Fibroblast of skin of scalp (primary cell): ENCODE results near the gene SMPD3.

Source experiments
- DNase-seq: peaks from one replicate; pipeline ENCODE4 v3.0.0-alpha.2; 2013

SMPD3 gene

GRCh38 chr16:68351991-68352431 is 96.3 kb downstream of the SMPD3 start:
- DNase-seq, result no peak

DNA sequence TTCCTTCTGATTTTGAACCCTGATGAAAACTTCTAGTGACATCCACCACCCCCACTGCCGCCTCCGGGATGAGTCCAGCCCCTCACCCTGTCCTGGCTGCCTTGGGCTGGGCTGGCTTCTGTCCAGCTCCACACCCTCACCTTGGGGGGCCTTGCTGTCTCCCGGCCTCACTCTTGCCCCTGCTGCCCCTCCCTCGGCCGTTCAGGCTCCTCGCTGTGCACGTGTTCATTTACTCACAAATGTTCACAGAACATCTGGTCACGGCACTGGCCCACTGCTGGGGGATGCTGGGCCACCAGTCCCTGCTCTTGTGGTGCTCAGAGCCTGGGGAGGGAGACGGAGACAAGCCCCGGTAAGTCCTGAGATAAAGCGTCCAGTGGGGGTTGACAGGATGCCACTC is 96.8 kb downstream of the SMPD3 start:
- DNase-seq, result no peak

DNA sequence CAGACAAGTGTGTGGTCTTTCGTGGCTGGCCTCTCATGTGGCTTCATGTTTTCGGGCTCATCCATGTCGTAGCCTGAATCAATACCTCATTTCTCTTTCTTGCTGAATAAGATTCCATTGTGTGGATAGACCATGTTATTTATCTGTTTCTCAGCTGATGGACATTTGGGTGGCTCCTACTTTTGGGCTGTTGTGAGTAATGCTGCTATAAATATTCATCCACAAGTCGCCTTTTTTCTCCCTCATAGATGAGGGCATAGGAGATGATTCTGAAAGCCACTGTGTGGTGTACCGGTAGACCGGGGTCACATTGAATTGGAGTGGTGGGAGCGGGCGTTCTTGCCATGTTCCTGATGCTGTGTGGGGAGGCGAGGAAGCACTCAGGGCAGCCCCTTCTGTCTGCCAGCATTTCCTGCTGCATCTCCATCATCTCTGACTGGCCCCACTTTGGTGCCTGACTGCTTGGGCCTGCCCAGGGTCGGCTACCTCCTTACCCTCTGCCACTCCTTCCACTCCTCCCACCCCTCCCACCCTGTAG is 97.4 kb downstream of the SMPD3 start:
- no peak for DNase-seq

- no peak for DNase-seq
Observed at GRCh38 chr16:68349838-68350410, 98.4 kb downstream of the SMPD3 start.

DNA sequence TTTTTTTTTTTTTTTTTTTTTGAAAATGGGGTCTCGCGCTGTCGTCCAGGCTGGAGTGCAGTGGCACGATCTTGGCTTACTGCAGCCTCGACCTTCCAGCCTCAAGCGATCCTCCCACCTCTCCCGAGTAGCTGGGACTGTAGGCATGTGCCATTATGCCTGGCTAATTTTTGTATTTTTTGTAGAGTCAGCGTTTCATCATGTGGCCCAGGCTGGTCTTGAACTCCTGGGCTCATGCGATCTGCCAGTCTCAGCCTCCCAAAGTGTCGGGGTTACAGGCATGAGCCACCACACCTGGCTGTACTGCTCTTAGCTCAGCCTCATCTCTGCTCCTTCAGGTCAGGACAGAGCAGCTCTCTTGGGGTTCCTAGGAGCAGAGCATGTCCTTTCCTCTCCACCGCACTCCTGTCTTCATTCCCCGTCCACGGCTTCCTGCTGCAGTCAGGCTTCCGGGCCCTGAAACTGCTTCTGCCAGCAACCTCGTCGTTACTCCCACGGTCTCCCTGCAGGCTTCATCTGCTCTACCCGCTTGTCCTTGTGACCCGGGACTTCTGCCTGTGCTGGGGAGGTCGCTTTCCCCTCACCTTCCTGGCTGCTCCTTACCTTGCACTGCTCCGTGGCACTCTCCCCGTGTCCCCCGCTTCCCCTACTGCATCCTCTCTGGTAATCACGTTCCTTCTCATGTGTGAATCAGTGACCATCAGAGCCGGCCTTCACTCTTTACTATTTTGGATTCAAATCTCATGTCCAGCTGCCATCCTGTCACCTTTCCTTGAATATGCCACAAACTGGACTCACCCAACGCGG is 99.5 kb downstream of the SMPD3 start:
- DNase-seq, result no peak

GRCh38 chr16:68347605-68348004 is 100.7 kb downstream of the SMPD3 start:
- no peak for DNase-seq

DNA sequence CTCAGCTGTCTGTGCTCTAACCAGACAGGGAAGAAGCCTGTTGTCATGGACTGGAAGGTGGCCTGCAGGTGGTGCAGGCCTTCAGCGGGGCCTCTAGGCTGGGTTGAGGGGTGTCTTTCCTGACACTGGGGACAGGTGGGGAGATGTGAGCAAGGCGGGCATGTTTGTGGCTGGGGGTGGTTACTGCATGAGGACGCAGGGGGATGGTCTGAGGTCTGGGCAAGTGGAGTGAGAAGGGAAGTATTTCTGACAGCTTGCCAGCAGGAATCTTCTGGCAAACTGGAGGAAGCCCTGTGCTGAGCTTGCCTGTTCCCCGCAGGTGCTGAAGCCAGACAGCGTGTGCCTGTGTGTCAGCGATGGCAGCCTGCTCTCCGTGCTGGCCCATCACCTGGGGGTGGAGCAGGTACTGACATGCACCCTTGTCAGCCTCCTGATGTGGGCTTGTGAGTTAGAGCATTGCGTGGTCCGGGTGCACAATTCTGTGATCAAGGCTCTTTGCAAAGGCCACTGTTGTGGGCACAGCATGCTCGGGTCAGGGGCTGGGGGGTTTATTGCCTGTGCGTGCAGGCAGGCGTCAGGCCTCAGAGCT is 101.3 kb downstream of the SMPD3 start:
- no peak for DNase-seq

GRCh38 chr16:68345958-68346635 is 102.2 kb downstream of the SMPD3 start:
- DNase-seq, result no peak

DNA sequence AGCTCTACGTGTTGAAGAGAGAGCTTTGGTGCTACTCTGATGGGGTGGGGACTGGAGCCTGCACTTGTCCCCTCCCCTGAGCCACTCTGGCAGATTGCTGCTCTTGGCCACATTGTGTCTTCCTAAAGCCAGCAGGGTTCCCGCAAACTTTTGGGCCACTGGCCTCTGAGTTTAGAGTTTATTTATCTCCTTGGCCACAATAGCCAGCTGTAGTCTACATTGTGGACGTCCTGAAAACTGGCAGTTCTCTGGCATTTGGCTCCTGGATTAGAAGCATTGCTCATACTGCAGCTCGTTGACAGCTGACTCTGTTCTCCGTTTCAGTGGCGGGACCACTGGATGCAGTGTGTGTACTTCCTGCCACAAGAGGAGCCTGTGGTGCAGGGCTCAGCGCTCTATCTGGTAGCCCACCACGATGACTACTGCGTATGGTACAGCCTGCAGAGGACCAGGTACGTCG is 102.9 kb downstream of the SMPD3 start:
- no peak for DNase-seq

GRCh38 chr16:68344252-68344651 is 104.1 kb downstream of the SMPD3 start:
- no peak for DNase-seq

DNA sequence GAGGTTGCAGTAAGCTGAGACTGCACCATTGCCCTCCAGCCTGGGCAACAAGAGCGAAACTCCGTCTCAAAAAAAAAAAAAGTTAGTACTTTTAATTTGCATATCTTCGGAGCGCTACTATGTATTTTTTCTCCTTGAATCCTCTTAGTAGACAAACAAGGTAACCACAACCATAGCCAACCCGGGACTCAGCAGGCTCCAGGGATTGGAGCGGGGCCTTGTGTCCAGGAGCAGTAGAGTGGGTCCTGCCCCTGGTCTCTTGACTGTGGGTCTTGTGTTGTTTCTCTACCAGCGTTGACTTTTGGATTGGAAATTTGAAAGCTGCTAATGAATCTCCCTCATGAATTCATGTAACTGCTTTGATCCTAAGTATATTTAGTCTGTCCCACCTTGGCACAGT is 105.2 kb downstream of the SMPD3 start:
- DNase-seq, result no peak

- no peak for DNase-seq
Observed at GRCh38 chr16:68342620-68343019, 105.7 kb downstream of the SMPD3 start.

DNA sequence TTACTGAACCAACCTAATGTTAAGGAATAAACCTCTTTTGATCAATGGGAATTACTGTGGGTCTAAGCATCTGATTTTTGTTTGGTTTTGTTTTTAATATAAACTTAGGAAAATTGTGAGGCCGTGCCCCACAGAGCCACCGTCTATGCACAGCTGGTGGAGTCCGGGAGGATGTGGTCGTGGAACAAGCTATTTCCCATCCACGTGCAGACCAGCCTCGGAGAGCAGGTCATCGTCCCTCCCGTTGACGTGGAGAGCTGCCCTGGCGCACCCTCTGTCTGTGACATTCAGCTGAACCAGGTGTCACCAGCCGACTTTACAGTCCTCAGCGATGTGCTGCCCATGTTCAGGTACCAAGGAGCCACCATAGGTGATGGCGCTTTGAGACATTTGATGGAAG is 109.1 kb downstream of the SMPD3 start:
- DNase-seq, result no peak

DNA sequence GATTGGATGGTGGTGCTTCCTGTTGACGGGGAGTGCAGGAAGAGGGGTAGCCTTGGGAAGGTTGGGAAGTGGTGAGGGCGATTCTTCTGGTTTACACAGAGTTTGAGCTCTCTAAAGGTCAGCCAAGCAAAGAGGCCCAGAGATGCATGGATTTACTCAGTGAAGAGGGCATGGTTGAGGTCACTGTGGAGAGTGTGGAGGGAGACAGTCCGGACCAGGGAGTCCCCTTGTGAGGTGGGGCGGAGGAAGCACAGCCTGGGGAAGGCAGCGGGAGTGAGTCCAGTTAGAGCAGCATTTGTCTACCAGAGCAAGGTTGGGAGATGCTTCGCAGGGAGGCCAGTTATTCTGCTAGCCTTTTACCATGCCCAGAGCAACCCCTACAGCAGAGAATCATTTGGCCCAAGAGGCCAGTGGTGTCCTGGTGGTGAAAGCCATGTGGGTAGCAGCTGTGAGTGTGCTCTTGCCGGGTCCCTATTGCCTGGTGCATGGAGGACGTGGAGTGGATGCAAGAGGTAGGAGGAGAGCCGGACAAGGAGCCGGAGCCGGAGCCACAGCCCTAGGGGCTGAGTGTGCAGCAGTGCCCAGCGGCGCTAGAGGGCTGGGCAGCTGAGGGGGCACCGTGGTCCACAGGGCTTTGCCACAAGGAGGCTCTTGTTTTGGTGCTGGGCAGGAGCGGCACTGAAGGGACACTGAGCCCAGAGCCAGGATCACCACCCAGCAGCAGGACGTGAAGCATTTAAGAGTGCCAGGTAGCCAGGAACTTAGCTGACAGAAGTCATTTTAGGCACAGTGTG is 109.8 kb downstream of the SMPD3 start:
- DNase-seq, result no peak

GRCh38 chr16:68335175-68335574 is 113.1 kb downstream of the SMPD3 start:
- DNase-seq, result no peak

- no peak for DNase-seq
Observed at GRCh38 chr16:68332411-68333121, 115.7 kb downstream of the SMPD3 start.

DNA sequence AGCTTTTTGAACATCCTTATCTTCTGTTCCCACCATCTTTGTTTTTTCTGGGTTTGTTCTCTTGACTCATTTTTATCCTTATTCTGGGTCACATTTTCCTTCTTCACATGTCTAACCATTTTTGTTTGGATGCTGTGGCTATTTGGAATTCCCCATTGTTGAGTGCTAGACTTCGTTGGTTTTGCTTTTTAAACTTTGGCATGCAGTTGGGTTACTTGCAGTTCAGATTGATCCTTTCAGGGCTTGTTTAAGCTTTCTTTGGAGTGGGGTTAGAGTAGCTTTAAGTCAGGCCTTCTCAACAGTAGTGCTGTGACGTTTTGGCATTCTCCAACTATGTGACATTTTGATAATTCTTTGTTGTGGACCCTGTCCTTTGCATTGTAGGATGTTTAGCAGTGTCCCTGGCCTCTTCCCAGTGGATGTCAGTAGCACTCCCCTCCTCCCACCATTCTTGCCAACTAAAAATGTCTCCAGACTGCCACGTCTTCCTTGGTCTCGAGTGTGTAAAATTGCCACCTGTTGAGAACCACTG is 116.4 kb downstream of the SMPD3 start:
- DNase-seq, result peak; percentile 37

DNA sequence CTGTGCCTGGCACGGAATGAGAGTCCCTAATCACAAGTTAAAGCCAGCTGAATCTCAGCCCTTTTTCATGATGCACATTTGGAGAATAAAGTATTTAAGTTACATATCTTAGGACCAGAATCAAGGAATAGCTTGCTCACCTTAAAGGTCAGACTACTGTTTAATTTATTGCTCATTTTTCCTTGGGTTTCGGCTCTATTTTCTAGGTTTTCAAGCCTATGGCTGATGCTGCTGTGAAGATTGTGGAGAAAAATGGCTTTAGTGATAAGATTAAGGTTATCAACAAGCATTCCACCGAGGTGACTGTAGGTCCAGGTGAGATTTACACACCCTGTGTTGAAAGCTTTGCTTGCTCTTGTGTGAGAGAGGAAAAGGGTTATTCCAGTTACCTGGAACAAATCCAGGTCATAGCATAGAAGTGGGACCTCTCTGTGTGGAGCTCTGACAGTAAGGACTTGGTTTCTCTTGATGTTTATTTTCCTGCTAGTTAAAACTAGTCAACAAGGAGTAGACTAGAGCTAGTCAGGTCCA is 119.4 kb downstream of the SMPD3 start:
- DNase-seq, result no peak

GRCh38 chr16:68328151-68328859 is 120.0 kb downstream of the SMPD3 start:
- DNase-seq, result peak; percentile 80

GRCh38 chr16:68324780-68325357 is 123.4 kb downstream of the SMPD3 start:
- no peak for DNase-seq
